NCI-H460 (cell line): ENCODE data around the gene TLL2. TPM values are rescaled to one million over a fixed set of nuclear protein-coding genes. Genes with fewer than 3 reads are reported as not detected.

ENCODE experiments used
- DNase-seq: peaks from one replicate; pipeline ENCODE4 v3.0.0-alpha.2; 2016; ENCODE audit warnings: low read depth; ENCODE audit errors: extremely low read depth
- total RNA-seq: library from RNA; depleted of rRNA; stranded (reverse); fragments of >200 nt; shearing (Covaris generic); gene quantifications from 2 replicates; pipeline ENCODE4 v1.2.3, GENCODE V29; 2014

TLL2 gene
- total RNA-seq, 1 experiment from 2014 or later, result 0.12 TPM

GRCh38 chr10:96509017-96509641 is 4.6 kb downstream of the TLL2 start:
- no peak for DNase-seq

- DNase-seq, result no peak
Observed at GRCh38 chr10:96507044-96507443, 6.7 kb downstream of the TLL2 start.

GRCh38 chr10:96505150-96506136 is 8.3 kb downstream of the TLL2 start:
- DNase-seq, result no peak

- no peak for DNase-seq
Observed at GRCh38 chr10:96502561-96503282, 11.0 kb downstream of the TLL2 start.

- DNase-seq, result no peak
Observed at GRCh38 chr10:96501985-96502384, 11.7 kb downstream of the TLL2 start.

- DNase-seq, result no peak
Observed at GRCh38 chr10:96500519-96500918, 13.2 kb downstream of the TLL2 start.

- DNase-seq, result no peak
Observed at GRCh38 chr10:96500050-96500449, 13.7 kb downstream of the TLL2 start.

GRCh38 chr10:96497391-96497790 is 16.3 kb downstream of the TLL2 start:
- no peak for DNase-seq

GRCh38 chr10:96496281-96496925 is 17.3 kb downstream of the TLL2 start:
- DNase-seq, result peak; percentile 8

- DNase-seq, result no peak
Observed at GRCh38 chr10:96495544-96495943, 18.2 kb downstream of the TLL2 start.

- no peak for DNase-seq
Observed at GRCh38 chr10:96494694-96495093, 19.0 kb downstream of the TLL2 start.

GRCh38 chr10:96493871-96494525 is 19.7 kb downstream of the TLL2 start:
- no peak for DNase-seq

GRCh38 chr10:96493254-96493653 is 20.5 kb downstream of the TLL2 start:
- DNase-seq, result no peak

- peak; percentile 7 for DNase-seq
Observed at GRCh38 chr10:96491303-96491702, 22.4 kb downstream of the TLL2 start.

GRCh38 chr10:96488161-96488935 is 25.4 kb downstream of the TLL2 start:
- DNase-seq, result no peak

GRCh38 chr10:96482815-96483588 is 30.7 kb downstream of the TLL2 start:
- DNase-seq, result no peak

- DNase-seq, result no peak
Observed at GRCh38 chr10:96478355-96478754, 35.4 kb downstream of the TLL2 start.

GRCh38 chr10:96473866-96474265 is 39.9 kb downstream of the TLL2 start:
- no peak for DNase-seq
